ENCODE results near the gene LEFTY1. TPM values are rescaled to one million over a fixed set of nuclear protein-coding genes. Genes with fewer than 3 reads are reported as not detected.

LEFTY1 gene
- total and polyA plus RNA-seq, 2 of the 13 experiments (the other 11 are each of a cell fraction or from before 2014, with no cell fraction given): 0.29 to 0.79 TPM

DNA sequence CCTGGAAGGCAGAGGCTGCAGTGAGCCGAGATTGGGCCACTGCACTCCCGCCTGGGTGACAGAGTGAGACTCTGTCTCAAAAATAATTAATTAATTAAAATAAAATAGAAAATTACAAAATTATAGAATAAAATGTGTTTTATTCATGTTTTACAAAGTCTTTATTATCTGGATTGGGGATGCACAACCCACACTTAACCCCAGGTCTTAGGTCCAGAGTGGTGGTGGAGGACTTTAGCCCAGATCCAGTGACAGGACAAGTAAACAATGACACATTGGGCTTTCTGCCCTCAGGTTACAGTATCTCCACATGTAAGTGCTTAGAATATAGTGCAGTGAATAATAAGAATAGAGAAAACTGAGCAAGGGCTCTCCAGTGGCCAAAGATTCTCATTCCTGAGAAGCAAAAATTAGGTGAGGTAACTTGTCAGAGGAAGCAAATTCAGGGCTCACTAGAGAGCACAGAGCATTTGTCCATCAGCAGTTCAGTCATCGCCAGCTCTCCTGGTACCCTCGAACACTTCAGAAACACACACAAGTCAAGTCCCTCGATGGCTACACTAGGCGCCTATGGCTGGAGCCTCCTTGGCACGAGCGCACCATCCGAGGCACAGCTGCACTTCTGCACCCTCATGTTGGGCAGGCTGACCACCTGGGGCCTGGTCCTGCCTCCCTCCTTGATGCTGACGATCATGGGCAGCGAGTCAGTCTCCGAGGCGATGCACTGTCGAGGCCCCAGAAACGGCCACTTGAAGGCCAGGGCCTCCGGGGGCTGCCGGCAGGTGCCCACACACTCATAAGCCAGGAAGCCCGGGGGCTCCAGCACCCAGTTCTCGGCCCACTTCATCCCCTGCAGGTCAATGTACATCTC, 2.6 kb downstream of the LEFTY1 start (continued):
- TF ChIP-seq, protein P1, sequence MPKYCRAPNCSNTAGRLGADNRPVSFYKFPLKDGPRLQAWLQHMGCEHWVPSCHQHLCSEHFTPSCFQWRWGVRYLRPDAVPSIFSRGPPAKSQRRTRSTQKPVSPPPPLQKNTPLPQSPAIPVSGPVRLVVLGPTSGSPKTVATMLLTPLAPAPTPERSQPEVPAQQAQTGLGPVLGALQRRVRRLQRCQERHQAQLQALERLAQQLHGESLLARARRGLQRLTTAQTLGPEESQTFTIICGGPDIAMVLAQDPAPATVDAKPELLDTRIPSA (CRISPR knock-in tag; IDR thresholded peaks at IDR 0.05; ENCODE audit: borderline replicate concordance): no peak
- no peak for TF ChIP-seq ZNF235 (CRISPR knock-in tag; IDR thresholded peaks at IDR 0.05; ENCODE audit: borderline replicate concordance)
- no peak for TF ChIP-seq ZNF775 (CRISPR knock-in tag; IDR thresholded peaks at IDR 0.05; ENCODE audit: borderline replicate concordance)
- no peak for TF ChIP-seq ZSCAN30 (CRISPR knock-in tag; IDR thresholded peaks at IDR 0.05)
- no peak for TF ChIP-seq IRX3 (CRISPR knock-in tag; IDR thresholded peaks at IDR 0.05; ENCODE audit: borderline replicate concordance, low read depth)
- TF ChIP-seq TBX2 (CRISPR knock-in tag; IDR thresholded peaks at IDR 0.05; ENCODE audit: borderline replicate concordance): 0 out of 2 replicates have a peak, but pooled peaks have one; percentile 20
- TF ChIP-seq KAT2B (IDR thresholded peaks at IDR 0.05; ENCODE audit: borderline replicate concordance, low read depth, low read length): no peak
- no peak for TF ChIP-seq MTA1 (CRISPR knock-in tag; IDR thresholded peaks at IDR 0.05; ENCODE audit: borderline replicate concordance)
- TF ChIP-seq IKZF1 (IDR thresholded peaks at IDR 0.05): no peak
- TF ChIP-seq ASH2L (IDR thresholded peaks at IDR 0.05; ENCODE audit: insufficient read length, low read depth, low read length): peak; percentile 18
- no peak for TF ChIP-seq SALL2 (CRISPR knock-in tag; IDR thresholded peaks at IDR 0.05)
- TF ChIP-seq, protein P2, sequence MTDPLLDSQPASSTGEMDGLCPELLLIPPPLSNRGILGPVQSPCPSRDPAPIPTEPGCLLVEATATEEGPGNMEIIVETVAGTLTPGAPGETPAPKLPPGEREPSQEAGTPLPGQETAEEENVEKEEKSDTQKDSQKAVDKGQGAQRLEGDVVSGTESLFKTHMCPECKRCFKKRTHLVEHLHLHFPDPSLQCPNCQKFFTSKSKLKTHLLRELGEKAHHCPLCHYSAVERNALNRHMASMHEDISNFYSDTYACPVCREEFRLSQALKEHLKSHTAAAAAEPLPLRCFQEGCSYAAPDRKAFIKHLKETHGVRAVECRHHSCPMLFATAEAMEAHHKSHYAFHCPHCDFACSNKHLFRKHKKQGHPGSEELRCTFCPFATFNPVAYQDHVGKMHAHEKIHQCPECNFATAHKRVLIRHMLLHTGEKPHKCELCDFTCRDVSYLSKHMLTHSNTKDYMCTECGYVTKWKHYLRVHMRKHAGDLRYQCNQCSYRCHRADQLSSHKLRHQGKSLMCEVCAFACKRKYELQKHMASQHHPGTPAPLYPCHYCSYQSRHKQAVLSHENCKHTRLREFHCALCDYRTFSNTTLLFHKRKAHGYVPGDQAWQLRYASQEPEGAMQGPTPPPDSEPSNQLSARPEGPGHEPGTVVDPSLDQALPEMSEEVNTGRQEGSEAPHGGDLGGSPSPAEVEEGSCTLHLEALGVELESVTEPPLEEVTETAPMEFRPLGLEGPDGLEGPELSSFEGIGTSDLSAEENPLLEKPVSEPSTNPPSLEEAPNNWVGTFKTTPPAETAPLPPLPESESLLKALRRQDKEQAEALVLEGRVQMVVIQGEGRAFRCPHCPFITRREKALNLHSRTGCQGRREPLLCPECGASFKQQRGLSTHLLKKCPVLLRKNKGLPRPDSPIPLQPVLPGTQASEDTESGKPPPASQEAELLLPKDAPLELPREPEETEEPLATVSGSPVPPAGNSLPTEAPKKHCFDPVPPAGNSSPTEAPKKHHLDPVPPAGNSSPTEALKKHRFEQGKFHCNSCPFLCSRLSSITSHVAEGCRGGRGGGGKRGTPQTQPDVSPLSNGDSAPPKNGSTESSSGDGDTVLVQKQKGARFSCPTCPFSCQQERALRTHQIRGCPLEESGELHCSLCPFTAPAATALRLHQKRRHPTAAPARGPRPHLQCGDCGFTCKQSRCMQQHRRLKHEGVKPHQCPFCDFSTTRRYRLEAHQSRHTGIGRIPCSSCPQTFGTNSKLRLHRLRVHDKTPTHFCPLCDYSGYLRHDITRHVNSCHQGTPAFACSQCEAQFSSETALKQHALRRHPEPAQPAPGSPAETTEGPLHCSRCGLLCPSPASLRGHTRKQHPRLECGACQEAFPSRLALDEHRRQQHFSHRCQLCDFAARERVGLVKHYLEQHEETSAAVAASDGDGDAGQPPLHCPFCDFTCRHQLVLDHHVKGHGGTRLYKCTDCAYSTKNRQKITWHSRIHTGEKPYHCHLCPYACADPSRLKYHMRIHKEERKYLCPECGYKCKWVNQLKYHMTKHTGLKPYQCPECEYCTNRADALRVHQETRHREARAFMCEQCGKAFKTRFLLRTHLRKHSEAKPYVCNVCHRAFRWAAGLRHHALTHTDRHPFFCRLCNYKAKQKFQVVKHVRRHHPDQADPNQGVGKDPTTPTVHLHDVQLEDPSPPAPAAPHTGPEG (CRISPR knock-in tag; IDR thresholded peaks at IDR 0.05): no peak
- no peak; the same call in 1 of the 2 replicates for TF ChIP-seq ZFY (CRISPR knock-in tag; IDR thresholded peaks at IDR 0.05)
- no peak for TF ChIP-seq MED13 (CRISPR knock-in tag; IDR thresholded peaks at IDR 0.05)
- TF ChIP-seq SIN3A (IDR thresholded peaks at IDR 0.05; ENCODE audit: borderline replicate concordance, low read depth, low read length): no peak
- TF ChIP-seq ZZZ3 (CRISPR knock-in tag; IDR thresholded peaks at IDR 0.05; ENCODE audit: borderline replicate concordance): no peak
- no peak for TF ChIP-seq ATF7 (IDR thresholded peaks at IDR 0.05)
- no peak for TF ChIP-seq ATF7 (CRISPR knock-in tag; IDR thresholded peaks at IDR 0.05)
- TF ChIP-seq STAT5B (CRISPR knock-in tag; IDR thresholded peaks at IDR 0.05): no peak
- TF ChIP-seq, protein P3, sequence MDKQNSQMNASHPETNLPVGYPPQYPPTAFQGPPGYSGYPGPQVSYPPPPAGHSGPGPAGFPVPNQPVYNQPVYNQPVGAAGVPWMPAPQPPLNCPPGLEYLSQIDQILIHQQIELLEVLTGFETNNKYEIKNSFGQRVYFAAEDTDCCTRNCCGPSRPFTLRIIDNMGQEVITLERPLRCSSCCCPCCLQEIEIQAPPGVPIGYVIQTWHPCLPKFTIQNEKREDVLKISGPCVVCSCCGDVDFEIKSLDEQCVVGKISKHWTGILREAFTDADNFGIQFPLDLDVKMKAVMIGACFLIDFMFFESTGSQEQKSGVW (CRISPR knock-in tag; IDR thresholded peaks at IDR 0.05; ENCODE audit: borderline replicate concordance): no peak
- TF ChIP-seq, protein P4, sequence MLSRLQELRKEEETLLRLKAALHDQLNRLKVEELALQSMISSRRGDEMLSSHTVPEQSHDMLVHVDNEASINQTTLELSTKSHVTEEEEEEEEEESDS (CRISPR knock-in tag; IDR thresholded peaks at IDR 0.05; ENCODE audit: borderline replicate concordance): no peak
- TF ChIP-seq ZNF703 (CRISPR knock-in tag; IDR thresholded peaks at IDR 0.05; ENCODE audit: borderline replicate concordance): no peak
- no peak for TF ChIP-seq NR2F2 (IDR thresholded peaks at IDR 0.05; ENCODE audit: borderline replicate concordance, low read depth)
